DND-41 (cell line): ENCODE measurements around the gene CDX1.

Source experiments
- ATAC-seq: fragments of 200-7000 bp; cut with Tn5 transposase; 3 replicates; pipeline ENCODE4 v1.9.1; 2021; ENCODE audit warnings: low read depth; ENCODE audit not compliant: insufficient read depth
- DNase-seq: peaks from one replicate; pipeline ENCODE4 v3.0.0-alpha.2; 2020
- H2AFZ ChIP-seq: 2 replicates; pipeline ENCODE4 v1.6.0; 2012; ENCODE audit warnings: low read depth, low read length
- H3K27ac ChIP-seq: 2 replicates; pipeline ENCODE4 v1.5.1; 2012; ENCODE audit warnings: low read length, inconsistent platforms
- H3K27me3 ChIP-seq: fragments of 200-600 bp; sonication (generic); 2 replicates; pipeline ENCODE4 v1.6.0; 2012; ENCODE audit warnings: low read length, mild to moderate bottlenecking, inconsistent platforms; ENCODE audit not compliant: insufficient read depth, poor library complexity
- H3K36me3 ChIP-seq: 2 replicates; pipeline ENCODE4 v1.5.1; 2012; ENCODE audit warnings: low read length, inconsistent platforms; ENCODE audit not compliant: insufficient read depth
- H3K4me1 ChIP-seq: 2 replicates; pipeline ENCODE4 v1.5.1; 2012; ENCODE audit warnings: mild to moderate bottlenecking, low read length; ENCODE audit not compliant: insufficient read depth
- H3K4me2 ChIP-seq: 2 replicates; pipeline ENCODE4 v1.6.0; 2012; ENCODE audit warnings: mild to moderate bottlenecking, moderate library complexity, low read length, inconsistent platforms; ENCODE audit not compliant: insufficient read depth
- H3K4me3 ChIP-seq, 2 experiments: fragments of 200-600 bp in 1 of 2; shearing (Covaris generic) in 1 of 2; 2 replicates each; pipeline ENCODE4 v1.5.1; 2012 to 2016; ENCODE audit warnings: inconsistent platforms in 2 of 2, low read length in 2 of 2, mild to moderate bottlenecking in 2 of 2, low read depth in 1 of 2, moderate library complexity in 1 of 2
- H3K79me2 ChIP-seq: 2 replicates; pipeline ENCODE4 v1.6.0; 2012; ENCODE audit warnings: low read length, inconsistent platforms; ENCODE audit not compliant: insufficient read depth
- H3K9ac ChIP-seq: 2 replicates; pipeline ENCODE4 v1.6.0; 2012; ENCODE audit warnings: low read depth, mild to moderate bottlenecking, inconsistent platforms, low read length, moderate library complexity
- H3K9me3 ChIP-seq: 2 replicates; pipeline ENCODE4 v1.5.1; 2012; ENCODE audit warnings: low read length, moderate library complexity, mild to moderate bottlenecking, inconsistent platforms; ENCODE audit not compliant: insufficient read depth, severe bottlenecking
- H4K20me1 ChIP-seq: 2 replicates; pipeline ENCODE4 v1.6.0; 2012; ENCODE audit warnings: low read length; ENCODE audit not compliant: insufficient read depth
- EZH2 ChIP-seq: IDR thresholded peaks from 3 replicates; pipeline ENCODE4 v1.6.1; 2012; ENCODE audit warnings: borderline replicate concordance, low read depth, mild to moderate bottlenecking, moderate library complexity, low read length, inconsistent platforms; ENCODE audit not compliant: severe bottlenecking
- TF ChIP-seq, protein P1 (sequence below): IDR thresholded peaks from 2 replicates; pipeline ENCODE4 v1.5.1; 2012; ENCODE audit warnings: borderline replicate concordance, low read length, moderate library complexity, mild to moderate bottlenecking; ENCODE audit not compliant: poor library complexity, severe bottlenecking; ENCODE audit errors: extremely low read depth

CDX1 gene

DNA sequence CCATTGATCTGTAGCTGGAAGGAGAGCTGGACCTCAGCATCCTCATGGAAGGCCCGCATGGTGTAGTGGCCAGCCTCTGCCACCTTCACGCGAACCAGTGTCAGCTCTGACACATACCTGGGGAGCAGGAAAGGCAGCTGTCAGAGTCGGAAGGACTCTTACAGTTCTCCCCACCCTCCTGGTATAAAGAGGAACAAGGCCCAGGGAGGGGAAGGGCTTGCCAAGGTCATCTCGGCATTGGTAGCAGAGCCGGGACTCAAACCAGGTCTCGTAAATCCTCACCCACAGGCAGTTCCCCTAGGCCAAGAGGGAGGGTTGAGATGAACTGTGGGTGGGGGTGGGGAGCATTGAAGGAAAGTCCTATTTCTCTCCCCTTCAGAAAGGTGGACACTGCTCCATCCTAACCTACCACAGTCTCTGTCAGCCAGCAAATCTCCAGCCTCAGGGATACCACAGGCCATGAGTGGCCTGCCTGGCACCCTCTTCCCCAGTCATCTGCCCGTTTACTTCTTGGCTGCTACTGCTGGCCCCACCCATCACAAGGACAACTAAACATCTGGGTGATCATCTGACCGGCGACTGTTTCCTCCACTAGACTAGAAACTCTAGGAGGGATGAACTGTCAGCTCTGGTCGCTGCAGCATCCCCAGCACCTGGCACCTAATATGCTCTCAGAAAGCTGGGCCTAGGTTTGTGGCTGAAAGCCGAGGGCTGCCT, 34.4 kb upstream of the CDX1 start:
- H3K4me3 ChIP-seq = no peak overlapping the region
- H3K9me3 ChIP-seq = no peaks in the 10 kb centered on the region
- ATAC-seq = no peak
- TF ChIP-seq EZH2 = no peak
- TF ChIP-seq, protein P1, sequence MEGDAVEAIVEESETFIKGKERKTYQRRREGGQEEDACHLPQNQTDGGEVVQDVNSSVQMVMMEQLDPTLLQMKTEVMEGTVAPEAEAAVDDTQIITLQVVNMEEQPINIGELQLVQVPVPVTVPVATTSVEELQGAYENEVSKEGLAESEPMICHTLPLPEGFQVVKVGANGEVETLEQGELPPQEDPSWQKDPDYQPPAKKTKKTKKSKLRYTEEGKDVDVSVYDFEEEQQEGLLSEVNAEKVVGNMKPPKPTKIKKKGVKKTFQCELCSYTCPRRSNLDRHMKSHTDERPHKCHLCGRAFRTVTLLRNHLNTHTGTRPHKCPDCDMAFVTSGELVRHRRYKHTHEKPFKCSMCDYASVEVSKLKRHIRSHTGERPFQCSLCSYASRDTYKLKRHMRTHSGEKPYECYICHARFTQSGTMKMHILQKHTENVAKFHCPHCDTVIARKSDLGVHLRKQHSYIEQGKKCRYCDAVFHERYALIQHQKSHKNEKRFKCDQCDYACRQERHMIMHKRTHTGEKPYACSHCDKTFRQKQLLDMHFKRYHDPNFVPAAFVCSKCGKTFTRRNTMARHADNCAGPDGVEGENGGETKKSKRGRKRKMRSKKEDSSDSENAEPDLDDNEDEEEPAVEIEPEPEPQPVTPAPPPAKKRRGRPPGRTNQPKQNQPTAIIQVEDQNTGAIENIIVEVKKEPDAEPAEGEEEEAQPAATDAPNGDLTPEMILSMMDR = no peak
- H3K4me2 ChIP-seq = no peak overlapping the region
- no peaks in the 10 kb centered on the region for H3K4me1 ChIP-seq
- H3K36me3 ChIP-seq = no peaks in the 10 kb centered on the region; the same call in 1 of the 2 replicates
- 0 out of 2 replicates have a peak, but pooled peaks cover 5% of the 10 kb centered on the region for H4K20me1 ChIP-seq
- no peaks in the 10 kb centered on the region for H3K27me3 ChIP-seq
- H3K9ac ChIP-seq = no peak overlapping the region
- no peak for DNase-seq
- H3K27ac ChIP-seq = no peak overlapping the region
- no peak overlapping the region for H2AFZ ChIP-seq
- H3K79me2 ChIP-seq = no peaks in the 10 kb centered on the region

DNA sequence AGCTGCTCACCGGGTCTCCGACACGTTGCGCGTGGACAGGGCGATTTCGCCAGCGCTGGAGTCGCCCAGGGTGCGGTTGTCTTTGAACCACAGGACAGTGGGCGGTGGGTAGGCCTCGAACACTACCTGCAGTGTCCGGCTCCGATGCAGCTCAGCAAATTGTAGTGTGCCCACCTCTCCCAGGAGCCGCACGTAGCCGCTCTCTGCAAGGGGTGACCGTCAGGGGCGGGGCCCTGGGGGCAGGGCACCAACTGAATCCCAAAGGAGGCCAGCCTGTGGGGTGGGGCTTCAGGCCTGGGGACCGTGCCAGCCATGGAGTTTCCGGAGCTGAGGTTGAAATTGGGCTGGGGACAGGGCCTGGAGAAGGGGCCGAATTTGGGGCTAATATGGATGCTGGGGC, 33.8 kb upstream of the CDX1 start:
- TF ChIP-seq EZH2 = no peak
- TF ChIP-seq, protein P1 = no peak
- ATAC-seq (no peak), DNase-seq (no peak)
- Histone ChIP-seq H3K9ac (no peak overlapping the region), H3K27ac (no peak overlapping the region), H3K79me2 (no peaks in the 10 kb centered on the region), H3K9me3 (no peaks in the 10 kb centered on the region), H2AFZ (no peak overlapping the region), H3K4me2 (no peak overlapping the region), H4K20me1 (0 out of 2 replicates have a peak, but pooled peaks cover 5% of the 10 kb centered on the region), H3K4me1 (no peaks in the 10 kb centered on the region), H3K27me3 (no peaks in the 10 kb centered on the region), H3K36me3 (no peaks in the 10 kb centered on the region; the same call in 1 of the 2 replicates), H3K4me3 (no peak overlapping the region)

DNA sequence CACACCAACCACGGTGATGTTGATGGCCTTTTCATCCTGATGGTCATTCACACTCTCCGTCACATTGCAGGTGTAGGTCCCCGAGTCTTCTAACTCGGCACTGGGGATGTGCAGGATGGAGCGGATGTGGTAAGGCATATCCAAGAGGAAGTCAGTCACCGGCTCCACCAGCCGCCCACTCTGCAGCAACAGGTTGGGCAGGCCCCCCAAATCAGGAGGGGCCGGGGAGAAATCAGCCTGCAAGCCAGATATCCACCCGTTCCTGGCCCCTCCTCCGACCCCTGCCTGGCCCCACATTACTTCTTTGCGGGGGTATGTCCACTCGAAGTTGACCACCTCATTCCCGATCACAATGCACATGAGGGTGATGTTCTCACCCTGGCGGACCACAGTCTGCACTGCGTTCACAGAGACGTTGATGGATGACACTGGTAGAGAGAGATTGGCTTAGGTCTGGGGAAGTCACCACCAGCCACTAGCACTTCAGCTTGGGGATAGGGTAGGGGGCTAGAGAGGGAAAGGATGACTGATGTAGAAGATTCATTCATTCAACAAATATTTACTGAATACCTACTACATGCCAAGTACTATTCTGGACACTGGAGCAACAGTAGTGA, 32.9 kb upstream of the CDX1 start:
- Histone ChIP-seq H3K9ac (no peak overlapping the region), H3K9me3 (no peaks in the 10 kb centered on the region), H3K79me2 (no peaks in the 10 kb centered on the region), H3K27ac (no peak overlapping the region), H3K36me3 (no peaks in the 10 kb centered on the region; the same call in 1 of the 2 replicates), H3K27me3 (no peaks in the 10 kb centered on the region), H2AFZ (no peak overlapping the region), H3K4me1 (no peaks in the 10 kb centered on the region), H3K4me3 (no peak overlapping the region), H3K4me2 (no peak overlapping the region), H4K20me1 (0 out of 2 replicates have a peak, but pooled peaks cover 5% of the 10 kb centered on the region)
- ATAC-seq (no peak), DNase-seq (no peak)
- TF ChIP-seq, protein P1 = no peak
- TF ChIP-seq EZH2 = no peak
